AG10803 (cell line): Measurements from ENCODE around the gene ZNF521.
A peak's percentile ranks its signal among the peaks of the same experiment; 100 is the strongest.

ENCODE experiments used
- DNase-seq: peaks from one replicate; pipeline ENCODE4 v3.0.0; 2010; ENCODE audit warnings: low read depth
- H3K4me3 ChIP-seq: 2 replicates; pipeline ENCODE4 v1.5.1; 2011; ENCODE audit warnings: mild to moderate bottlenecking, low read length, control low read depth
- TF ChIP-seq, protein P1 (sequence below): conservative IDR thresholded peaks from 2 replicates; pipeline ENCODE4 v1.5.1; 2011; ENCODE audit warnings: mild to moderate bottlenecking, low read length, control low read depth, inconsistent platforms

Gene ZNF521

DNA sequence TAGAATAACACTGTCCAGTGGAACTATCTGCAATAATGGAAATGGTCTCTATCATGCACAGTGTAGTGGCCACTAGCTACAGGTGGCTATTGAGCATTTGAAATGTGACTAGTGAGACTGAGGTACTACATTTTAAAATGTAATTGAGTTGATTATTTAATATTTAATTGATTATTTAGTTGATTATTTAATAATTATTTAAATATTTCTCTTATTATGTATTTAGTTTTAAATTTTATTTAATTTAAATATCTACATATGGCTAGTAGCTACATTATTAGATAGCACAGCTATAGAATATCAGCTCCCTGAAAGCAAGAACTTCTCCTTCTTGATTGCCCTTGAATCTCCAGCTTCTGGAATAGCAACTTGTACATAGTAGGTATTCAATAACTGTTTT is 12.8 kb upstream of the ZNF521 start:
- no peak for DNase-seq
- no peak overlapping the region for H3K4me3 ChIP-seq
- TF ChIP-seq, protein P1, sequence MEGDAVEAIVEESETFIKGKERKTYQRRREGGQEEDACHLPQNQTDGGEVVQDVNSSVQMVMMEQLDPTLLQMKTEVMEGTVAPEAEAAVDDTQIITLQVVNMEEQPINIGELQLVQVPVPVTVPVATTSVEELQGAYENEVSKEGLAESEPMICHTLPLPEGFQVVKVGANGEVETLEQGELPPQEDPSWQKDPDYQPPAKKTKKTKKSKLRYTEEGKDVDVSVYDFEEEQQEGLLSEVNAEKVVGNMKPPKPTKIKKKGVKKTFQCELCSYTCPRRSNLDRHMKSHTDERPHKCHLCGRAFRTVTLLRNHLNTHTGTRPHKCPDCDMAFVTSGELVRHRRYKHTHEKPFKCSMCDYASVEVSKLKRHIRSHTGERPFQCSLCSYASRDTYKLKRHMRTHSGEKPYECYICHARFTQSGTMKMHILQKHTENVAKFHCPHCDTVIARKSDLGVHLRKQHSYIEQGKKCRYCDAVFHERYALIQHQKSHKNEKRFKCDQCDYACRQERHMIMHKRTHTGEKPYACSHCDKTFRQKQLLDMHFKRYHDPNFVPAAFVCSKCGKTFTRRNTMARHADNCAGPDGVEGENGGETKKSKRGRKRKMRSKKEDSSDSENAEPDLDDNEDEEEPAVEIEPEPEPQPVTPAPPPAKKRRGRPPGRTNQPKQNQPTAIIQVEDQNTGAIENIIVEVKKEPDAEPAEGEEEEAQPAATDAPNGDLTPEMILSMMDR, result no peak

DNA sequence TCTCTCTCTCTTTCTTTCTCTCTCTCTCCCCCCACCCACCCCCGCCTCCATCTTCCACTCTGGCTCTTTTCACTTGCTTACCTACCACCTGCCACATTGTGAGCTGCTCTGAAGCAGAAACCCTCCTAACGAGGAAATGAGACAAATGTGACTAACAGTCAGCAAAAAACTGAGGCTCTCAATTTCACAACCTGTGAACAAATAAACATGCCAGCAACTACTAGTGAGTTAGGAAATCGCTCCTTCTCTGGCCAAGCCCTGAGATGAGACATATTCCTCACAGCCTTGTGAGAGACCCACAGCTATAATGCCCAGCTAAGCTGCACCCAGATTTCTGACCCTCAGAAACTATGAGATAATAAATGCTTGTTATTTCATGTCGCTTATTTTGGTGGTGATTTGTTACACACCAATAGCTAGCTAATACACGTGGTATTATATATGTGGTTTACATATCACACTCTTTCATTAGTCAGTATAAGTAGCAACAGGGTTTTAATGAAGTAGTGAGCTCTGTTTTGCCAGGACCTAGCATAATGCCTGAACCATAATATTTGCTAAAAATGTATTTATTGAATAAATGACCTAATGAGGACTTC is 8.4 kb upstream of the ZNF521 start:
- TF ChIP-seq, protein P1, result no peak
- peak; percentile 10 for DNase-seq
- H3K4me3 ChIP-seq, result no peak overlapping the region

DNA sequence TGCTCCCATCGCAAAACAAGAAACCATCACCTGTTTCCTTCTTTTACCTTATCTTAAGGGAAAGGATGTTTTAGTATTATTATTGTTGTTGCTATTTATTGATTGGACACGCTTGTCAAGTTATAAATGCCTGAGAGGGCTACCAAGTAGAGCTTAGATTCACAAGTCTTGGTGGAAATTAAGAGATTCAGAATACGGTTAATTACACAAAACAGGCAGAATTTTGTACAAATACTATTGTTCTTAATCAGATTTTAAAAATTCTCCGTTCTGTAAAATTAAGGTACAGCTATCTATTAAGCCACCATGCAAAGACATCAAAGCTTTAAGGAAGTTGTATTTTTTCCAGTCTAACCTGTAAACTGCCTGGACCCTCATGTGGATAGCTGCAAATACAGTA is 1.1 kb upstream of the ZNF521 start:
- no peak overlapping the region for H3K4me3 ChIP-seq
- no peak for DNase-seq
- TF ChIP-seq, protein P1, result no peak

DNA sequence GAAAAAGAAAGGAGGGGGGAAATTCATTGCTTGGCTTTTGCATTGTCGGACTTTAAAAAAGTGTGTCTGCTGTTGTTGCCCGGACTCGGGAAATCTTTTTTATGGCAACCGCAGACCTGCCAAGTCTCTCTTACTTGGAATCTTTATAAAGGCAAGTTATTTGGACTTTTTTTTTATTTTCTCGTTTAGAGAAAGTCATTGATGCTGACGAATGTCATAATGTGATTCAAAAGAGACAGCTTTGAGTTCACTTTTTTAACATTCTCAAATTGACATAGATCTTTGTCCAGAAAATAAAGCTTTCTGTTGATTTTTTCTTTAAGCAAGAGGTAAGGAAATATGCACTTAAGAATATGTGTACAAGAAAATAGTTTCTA is 651 bp upstream of the ZNF521 start:
- TF ChIP-seq, protein P1, result no peak

DNA sequence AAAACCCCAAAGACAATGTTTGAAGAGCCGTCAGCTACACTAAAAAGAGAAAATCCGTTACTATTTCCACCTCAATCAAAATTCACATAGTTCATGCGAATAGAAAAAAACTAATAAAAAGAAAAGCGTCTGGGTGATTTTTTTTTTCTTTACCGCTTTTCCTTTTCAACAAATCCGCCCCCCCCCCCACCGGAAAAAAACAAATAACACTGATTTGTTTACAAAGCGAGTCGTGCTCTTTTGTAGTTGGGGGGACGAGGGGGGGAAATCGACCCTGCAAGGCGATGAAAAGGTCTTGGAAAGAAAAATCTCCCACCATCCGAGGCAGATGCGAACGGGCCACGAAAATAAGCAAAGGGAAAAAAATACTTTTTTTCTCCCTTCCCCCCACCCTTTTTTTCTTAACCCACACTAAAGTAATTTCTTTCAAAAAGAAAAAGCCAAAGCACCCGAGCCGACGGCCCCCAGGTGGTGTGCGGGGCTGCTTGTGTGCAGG is 638 bp downstream of the ZNF521 start:
- DNase-seq, result peak; percentile 1
- peak overlapping the region; percentile 78 for H3K4me3 ChIP-seq
- TF ChIP-seq, protein P1, result no peak

More for the DNA sequence above, 651 bp upstream of the ZNF521 start:
- peak overlapping the region; percentile 58 for H3K4me3 ChIP-seq
- DNase-seq, result no peak

DNA sequence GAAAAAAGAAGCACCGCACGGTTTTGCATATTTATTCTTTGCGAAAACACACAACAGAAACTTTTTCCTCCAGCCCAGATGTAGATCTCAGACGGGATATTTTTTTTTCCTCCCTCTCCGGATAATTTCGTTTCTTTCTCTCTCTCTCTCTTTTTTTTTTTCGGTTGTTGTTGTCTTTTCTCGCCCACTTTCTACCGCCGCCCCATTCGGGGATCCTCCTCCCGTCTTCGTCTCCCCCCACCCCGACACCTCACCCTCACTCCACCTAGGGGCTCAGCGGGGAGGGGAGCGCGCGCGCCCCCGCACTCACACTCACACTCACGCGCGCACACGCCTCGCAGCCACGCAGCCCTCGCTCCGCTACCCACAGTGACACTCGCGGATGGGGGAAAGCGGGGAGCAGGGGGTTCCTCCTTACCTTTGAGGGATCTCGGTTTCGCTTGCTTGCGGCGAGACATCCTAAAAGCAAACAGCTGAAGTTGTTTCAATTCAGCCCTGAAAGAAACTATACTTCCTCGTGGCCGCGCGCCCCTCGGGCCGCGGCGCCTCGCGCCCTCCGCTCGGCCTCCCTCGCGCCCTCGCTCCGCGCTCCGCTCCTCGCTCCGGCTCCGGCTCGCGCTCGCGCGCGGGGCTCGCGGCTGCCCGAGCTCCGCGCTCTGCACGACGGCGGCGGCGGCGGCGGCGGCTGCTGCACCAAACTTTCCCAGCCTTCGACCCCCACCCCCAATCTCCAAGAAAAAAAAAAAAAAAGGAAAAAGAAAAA is 1.3 kb downstream of the ZNF521 start:
- DNase-seq, result peak; percentile 60
- TF ChIP-seq, protein P1, result no peak
- peak overlapping the region; percentile 82 for H3K4me3 ChIP-seq
